Measurements from ENCODE around the gene ACBD4. TPM values are rescaled to one million over a fixed set of nuclear protein-coding genes. Genes with fewer than 3 reads are reported as not detected.

ACBD4 gene
- total and polyA plus RNA-seq, 7 donors: 13.2 to 36.5 (median 21.2) TPM

DNA sequence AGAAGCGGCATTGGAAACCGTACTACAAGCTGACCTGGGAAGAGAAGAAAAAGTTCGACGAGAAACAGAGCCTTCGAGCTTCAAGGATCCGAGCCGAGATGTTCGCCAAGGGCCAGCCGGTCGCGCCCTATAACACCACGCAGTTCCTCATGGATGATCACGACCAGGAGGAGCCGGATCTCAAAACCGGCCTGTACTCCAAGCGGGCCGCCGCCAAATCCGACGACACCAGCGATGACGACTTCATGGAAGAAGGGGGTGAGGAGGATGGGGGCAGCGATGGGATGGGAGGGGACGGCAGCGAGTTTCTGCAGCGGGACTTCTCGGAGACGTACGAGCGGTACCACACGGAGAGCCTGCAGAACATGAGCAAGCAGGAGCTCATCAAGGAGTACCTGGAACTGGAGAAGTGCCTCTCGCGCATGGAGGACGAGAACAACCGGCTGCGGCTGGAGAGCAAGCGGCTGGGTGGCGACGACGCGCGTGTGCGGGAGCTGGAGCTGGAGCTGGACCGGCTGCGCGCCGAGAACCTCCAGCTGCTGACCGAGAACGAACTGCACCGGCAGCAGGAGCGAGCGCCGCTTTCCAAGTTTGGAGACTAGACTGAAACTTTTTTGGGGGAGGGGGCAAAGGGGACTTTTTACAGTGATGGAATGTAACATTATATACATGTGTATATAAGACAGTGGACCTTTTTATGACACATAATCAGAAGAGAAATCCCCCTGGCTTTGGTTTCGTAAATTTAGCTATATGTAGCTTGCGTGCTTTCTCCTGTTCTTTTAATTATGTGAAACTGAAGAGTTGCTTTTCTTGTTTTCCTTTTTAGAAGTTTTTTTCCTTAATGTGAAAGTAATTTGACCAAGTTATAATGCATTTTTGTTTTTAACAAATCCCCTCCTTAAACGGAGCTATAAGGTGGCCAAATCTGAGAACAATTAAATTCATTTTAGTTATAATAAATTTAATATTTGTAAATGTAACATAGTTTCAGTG lies 14.5 kb downstream of the ACBD4 start:
- intact Hi-C loops (cut with DNase I): loop anchor here (1.0 to 10.0 kb wide), 4 partner anchors 17 to 955 kb away; partner anchors contain the start of genes ATXN7L3, MAP3K14 and PLCD3

DNA sequence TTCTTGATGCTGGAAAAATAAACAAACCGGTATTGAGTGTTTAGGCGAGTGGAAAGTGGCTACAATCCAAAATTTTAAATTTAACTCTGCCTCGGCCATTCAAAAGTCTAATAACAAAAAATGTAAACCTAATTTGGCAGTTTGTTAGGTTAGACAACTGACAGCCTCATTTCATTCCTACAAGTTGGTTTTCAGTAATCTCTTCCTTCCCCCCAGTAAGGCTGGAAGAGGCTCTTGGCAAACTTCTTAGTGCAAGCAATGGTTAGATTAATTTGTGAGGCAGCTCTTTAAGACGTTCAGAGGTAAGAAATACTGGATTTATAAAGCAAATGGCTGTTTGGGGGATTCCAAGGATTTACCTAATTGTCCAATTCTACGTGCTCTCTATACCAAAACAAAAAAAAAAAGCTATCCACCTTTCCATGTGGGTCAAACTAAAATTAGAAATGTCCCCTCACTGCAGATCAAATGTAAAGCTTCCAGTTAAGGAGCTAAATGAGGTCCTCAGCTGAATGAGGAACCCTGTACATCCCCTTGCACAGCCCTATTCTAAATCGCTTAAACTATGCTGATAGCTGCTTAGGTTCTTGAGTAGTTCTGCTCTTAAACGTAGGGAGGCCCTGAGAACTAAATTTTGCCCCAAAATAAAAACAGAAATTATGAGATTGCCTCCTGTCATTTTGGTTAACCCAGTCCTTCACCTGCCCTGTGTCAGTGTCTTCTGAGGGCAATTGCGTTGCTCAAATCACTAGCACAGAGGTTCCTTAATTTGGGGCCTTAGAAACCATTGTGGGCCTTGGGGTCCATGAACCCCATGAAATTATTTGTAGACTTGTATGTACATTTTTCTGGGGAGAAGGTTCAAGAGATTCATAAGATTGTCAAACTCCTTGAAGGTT lies 15.7 kb downstream of the ACBD4 start:
- H3K9me3 ChIP-seq: no peaks in the 10 kb centered on the region
- no peak for DNase-seq
- intact Hi-C loops (cut with DNase I): no loop called here
- H3K4me1 ChIP-seq: peaks cover 6 to 59% (median 48%) of the 10 kb centered on the region in 4 donors
- no peaks in the 10 kb centered on the region for H3K27me3 ChIP-seq
- no peak for TF ChIP-seq EP300 (IDR thresholded peaks at IDR 0.05)
- TF ChIP-seq POLR2A (IDR thresholded peaks at IDR 0.05): no peak
- TF ChIP-seq, protein P1, sequence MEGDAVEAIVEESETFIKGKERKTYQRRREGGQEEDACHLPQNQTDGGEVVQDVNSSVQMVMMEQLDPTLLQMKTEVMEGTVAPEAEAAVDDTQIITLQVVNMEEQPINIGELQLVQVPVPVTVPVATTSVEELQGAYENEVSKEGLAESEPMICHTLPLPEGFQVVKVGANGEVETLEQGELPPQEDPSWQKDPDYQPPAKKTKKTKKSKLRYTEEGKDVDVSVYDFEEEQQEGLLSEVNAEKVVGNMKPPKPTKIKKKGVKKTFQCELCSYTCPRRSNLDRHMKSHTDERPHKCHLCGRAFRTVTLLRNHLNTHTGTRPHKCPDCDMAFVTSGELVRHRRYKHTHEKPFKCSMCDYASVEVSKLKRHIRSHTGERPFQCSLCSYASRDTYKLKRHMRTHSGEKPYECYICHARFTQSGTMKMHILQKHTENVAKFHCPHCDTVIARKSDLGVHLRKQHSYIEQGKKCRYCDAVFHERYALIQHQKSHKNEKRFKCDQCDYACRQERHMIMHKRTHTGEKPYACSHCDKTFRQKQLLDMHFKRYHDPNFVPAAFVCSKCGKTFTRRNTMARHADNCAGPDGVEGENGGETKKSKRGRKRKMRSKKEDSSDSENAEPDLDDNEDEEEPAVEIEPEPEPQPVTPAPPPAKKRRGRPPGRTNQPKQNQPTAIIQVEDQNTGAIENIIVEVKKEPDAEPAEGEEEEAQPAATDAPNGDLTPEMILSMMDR (IDR thresholded peaks at IDR 0.05): no peak
- TF ChIP-seq POLR2AphosphoS5 (IDR thresholded peaks at IDR 0.05): no peak
- H3K4me3 ChIP-seq: peak overlapping the region; percentile 81 to 92 (median 89)
- WGBS, 2 donors: 45 to 49% methylated on average over 8 of the region's 8 CpGs
- H3K27ac ChIP-seq: peak overlapping the region; percentile 97 to 99 (median 98)
- no peaks in the 10 kb centered on the region for H3K36me3 ChIP-seq

More for the DNA sequence above, 14.5 kb downstream of the ACBD4 start:
- Histone ChIP-seq H3K9me3 (no peaks in the 10 kb centered on the region), H3K4me1 (peaks cover 6 to 57% (median 42%) of the 10 kb centered on the region in 4 donors), H3K36me3 (no peaks in the 10 kb centered on the region), H3K4me3 (peak overlapping the region; percentile 81 to 92 (median 89)), H3K27ac (peak overlapping the region; percentile 97 to 99 (median 98)), H3K27me3 (no peaks in the 10 kb centered on the region)
- peak; percentile 90 for DNase-seq
- WGBS, 2 donors: 1 to 2% methylated on average over 56 of the region's 56 CpGs
- TF ChIP-seq EP300 (IDR thresholded peaks at IDR 0.05) (no peak), POLR2A (IDR thresholded peaks at IDR 0.05) (peak; percentile 41), POLR2AphosphoS5 (IDR thresholded peaks at IDR 0.05) (peak; percentile 43 to 76 (median 64))
- TF ChIP-seq, protein P1 (IDR thresholded peaks at IDR 0.05): no peak

DNA sequence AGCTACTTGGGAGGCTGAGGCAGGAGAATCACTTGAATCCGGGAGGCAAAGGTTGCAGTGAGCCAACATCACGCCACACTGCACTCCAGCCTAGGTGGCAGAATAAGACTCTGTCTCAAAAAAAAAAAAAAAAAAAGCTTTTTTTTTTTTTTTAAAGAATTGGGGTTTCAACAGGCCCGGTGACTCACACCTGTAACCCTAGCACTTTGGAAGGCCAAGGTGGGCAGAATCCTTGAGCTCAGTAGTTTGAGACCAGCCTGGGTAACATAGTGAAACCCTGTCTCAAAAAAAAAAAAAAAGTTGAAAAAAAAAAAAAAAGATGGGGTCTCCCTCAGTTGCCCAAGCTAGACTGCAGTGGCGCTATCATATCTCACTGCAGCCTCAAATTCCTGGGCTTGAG lies 19.5 kb downstream of the ACBD4 start:
- Histone ChIP-seq H3K4me3 (no peak overlapping the region), H3K4me1 (peaks cover 0 to 83% (median 73%) of the 10 kb centered on the region in 4 donors), H3K27ac (peak overlapping the region; percentile 30 to 99 (median 43)), H3K36me3 (no peaks in the 10 kb centered on the region), H3K27me3 (no peaks in the 10 kb centered on the region), H3K9me3 (no peaks in the 10 kb centered on the region)
- intact Hi-C loops (cut with DNase I): no loop called here
- 91 to 94% methylated on average over 4 of the region's 4 CpGs for WGBS, 2 donors
- no peak for TF ChIP-seq POLR2A (IDR thresholded peaks at IDR 0.05)
- TF ChIP-seq POLR2AphosphoS5 (IDR thresholded peaks at IDR 0.05): no peak
- no peak for TF ChIP-seq EP300 (IDR thresholded peaks at IDR 0.05)
- TF ChIP-seq, protein P1 (IDR thresholded peaks at IDR 0.05): no peak
- DNase-seq: no peak

DNA sequence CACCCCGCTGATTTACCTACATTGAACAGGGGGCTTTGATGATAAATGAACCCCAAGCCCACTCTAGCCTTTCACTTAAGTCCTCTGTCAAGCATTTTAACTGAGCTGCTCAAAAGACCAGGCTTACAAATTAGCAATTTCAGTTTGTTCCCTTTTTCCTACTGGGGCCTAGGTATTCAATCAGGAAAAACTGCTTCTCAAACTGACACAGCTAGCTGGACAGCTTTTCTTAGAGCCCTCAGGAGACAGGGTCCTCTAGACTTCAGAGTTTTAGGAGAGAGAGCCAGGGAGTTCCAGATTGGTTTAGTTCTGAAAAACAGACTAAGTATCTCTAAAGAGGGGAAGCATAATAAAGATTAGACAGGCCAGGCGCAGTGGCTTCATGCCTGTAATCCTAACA lies 20.0 kb downstream of the ACBD4 start:
- DNase-seq: no peak
- intact Hi-C loops (cut with DNase I): no loop called here

More for the DNA sequence above, 20.0 kb downstream of the ACBD4 start:
- TF ChIP-seq, protein P1 (IDR thresholded peaks at IDR 0.05): no peak
- TF ChIP-seq EP300 (IDR thresholded peaks at IDR 0.05) (no peak), POLR2A (IDR thresholded peaks at IDR 0.05) (no peak), POLR2AphosphoS5 (IDR thresholded peaks at IDR 0.05) (no peak)
- 97 to 99% methylated on average over 2 of the region's 2 CpGs for WGBS, 2 donors
- Histone ChIP-seq H3K4me3 (no peak overlapping the region), H3K4me1 (peaks cover 0 to 86% (median 75%) of the 10 kb centered on the region in 4 donors), H3K9me3 (no peaks in the 10 kb centered on the region), H3K27ac (peak overlapping the region; percentile 30 to 99 (median 43)), H3K36me3 (no peaks in the 10 kb centered on the region), H3K27me3 (no peaks in the 10 kb centered on the region)
